ENCODE measurements around the gene COX4I1. TPM values are rescaled to one million over a fixed set of nuclear protein-coding genes. Genes with fewer than 3 reads are reported as not detected.

Gene COX4I1
- total and polyA plus RNA-seq, 3 donors from 2014 or later: 263 to 467 (median 334) TPM

DNA sequence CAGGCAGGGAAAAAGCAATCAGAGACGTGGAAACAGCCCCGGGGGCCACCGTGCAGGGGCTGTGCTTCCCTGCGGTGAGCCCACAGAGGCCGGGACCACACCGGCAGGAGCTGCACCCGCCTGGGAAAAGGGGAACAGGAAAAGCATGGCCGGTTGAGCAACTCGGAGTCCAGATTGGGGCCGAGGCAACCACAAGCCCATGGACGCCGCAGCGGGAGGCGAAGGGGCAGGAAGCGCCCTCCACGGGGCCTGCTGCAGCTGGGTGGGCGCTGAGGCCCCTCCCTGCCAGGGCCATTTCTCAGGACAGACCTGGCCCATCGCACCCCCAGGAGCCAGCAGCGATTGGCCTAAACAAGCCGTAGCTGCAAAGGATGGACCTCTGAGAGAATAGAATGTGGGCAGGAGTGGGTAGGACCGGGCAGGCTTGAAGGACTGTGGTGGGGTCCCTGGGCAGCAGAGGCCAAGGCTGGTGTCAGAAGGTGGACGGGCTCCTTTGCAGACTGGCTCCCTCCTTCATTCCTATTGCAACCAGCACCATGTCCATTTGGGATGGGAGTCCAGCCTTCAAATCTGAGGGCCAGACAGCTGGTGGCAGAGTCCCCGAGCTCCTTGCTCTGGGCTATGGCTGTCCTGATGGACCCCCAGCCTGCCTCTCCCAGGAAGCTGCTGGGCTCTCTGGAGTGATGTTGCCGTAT is 30.4 kb downstream of the COX4I1 start:
- TF ChIP-seq, protein P1, sequence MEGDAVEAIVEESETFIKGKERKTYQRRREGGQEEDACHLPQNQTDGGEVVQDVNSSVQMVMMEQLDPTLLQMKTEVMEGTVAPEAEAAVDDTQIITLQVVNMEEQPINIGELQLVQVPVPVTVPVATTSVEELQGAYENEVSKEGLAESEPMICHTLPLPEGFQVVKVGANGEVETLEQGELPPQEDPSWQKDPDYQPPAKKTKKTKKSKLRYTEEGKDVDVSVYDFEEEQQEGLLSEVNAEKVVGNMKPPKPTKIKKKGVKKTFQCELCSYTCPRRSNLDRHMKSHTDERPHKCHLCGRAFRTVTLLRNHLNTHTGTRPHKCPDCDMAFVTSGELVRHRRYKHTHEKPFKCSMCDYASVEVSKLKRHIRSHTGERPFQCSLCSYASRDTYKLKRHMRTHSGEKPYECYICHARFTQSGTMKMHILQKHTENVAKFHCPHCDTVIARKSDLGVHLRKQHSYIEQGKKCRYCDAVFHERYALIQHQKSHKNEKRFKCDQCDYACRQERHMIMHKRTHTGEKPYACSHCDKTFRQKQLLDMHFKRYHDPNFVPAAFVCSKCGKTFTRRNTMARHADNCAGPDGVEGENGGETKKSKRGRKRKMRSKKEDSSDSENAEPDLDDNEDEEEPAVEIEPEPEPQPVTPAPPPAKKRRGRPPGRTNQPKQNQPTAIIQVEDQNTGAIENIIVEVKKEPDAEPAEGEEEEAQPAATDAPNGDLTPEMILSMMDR (IDR thresholded peaks at IDR 0.05): no peak
- TF ChIP-seq POLR2A (IDR thresholded peaks at IDR 0.05): no peak
- Histone ChIP-seq H3K27ac (no peak overlapping the region), H3K4me1 (no peaks in the 10 kb centered on the region), H3K4me3 (no peak overlapping the region), H3K27me3 (no peaks in the 10 kb centered on the region), H3K9me3 (no peaks in the 10 kb centered on the region), H3K36me3 (ENCODE audit: low read depth, missing control alignments) (no peaks in the 10 kb centered on the region)
- DNase-seq: no peak
- intact Hi-C loops (cut with DNase I; ENCODE audit: low total_unique reads): loop anchor here (10.0 kb wide), 2 partner anchors 155 to 185 kb away; no protein-coding TSS in a partner anchor
- WGBS, 2 donors: 77 to 84% methylated on average over 11 to 24 of the region's 24 CpGs

DNA sequence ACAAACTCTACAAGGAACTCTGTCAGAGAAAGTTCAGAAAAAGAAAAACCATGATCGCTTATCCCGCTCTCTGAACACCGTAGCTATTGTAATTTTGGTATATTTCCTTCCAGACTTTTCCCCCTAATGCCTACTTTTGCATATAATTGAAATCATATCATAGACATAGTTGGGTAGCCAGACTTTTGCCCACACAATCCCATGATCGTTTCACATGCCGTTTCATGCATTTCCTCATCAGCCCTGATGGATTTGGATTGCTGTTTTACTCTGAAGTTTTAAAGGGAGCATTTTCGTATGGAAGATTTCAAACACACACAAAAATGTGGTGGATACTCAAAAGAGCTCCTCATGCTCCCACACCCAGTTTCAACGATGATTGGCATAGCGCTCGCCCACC is 31.3 kb downstream of the COX4I1 start:
- no peaks in the 10 kb centered on the region for H3K4me1 ChIP-seq
- H3K27ac ChIP-seq: no peak overlapping the region
- no peaks in the 10 kb centered on the region for H3K36me3 ChIP-seq (ENCODE audit: low read depth, missing control alignments)
- H3K27me3 ChIP-seq: no peaks in the 10 kb centered on the region
- DNase-seq: no peak
- intact Hi-C loops (cut with DNase I; ENCODE audit: low total_unique reads): no loop called here
- TF ChIP-seq, protein P1 (IDR thresholded peaks at IDR 0.05): no peak
- no peak for TF ChIP-seq POLR2A (IDR thresholded peaks at IDR 0.05)
- no peak overlapping the region for H3K4me3 ChIP-seq
- 87 to 92% methylated on average over 9 of the region's 9 CpGs for WGBS, 2 donors
- no peaks in the 10 kb centered on the region for H3K9me3 ChIP-seq

DNA sequence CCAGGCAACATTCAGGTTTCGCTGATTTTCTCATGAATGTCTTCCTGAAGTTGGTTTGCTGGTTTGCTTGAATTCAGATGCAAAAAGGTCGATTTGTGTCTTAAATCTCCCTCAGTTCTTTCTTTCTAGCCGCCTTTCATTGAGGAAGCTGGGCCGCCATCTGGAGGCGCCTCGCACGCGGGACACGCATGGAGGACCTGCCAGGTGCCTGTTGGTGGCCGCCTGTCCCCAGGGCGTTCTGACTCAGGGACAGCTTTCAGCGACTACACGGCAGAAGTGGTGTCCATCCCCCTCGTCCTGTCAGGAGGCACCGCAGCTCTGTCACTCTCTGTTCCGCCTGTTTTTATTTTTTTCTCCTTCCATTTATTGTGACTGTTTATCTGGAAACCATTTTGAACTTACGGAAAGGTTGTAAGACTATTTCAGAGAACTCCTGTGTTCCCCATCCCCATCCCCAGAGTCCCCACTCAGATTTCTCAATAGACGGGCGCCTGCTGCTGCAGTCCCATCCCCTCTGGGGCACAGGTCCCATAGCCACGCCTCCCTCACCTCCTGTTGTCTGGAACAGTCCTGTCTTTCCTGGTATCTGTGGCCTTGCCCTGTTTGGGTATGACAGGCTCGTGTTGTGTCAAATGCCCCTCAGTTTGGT is 33.2 kb downstream of the COX4I1 start:
- 84 to 92% methylated on average over 21 of the region's 21 CpGs for WGBS, 2 donors
- Histone ChIP-seq H3K9me3 (no peaks in the 10 kb centered on the region), H3K36me3 (ENCODE audit: low read depth, missing control alignments) (no peaks in the 10 kb centered on the region), H3K27ac (no peak overlapping the region), H3K4me1 (no peaks in the 10 kb centered on the region), H3K27me3 (no peaks in the 10 kb centered on the region), H3K4me3 (no peak overlapping the region)
- DNase-seq: no peak
- intact Hi-C loops (cut with DNase I; ENCODE audit: low total_unique reads): no loop called here
- TF ChIP-seq, protein P1 (IDR thresholded peaks at IDR 0.05): no peak
- TF ChIP-seq POLR2A (IDR thresholded peaks at IDR 0.05): no peak

DNA sequence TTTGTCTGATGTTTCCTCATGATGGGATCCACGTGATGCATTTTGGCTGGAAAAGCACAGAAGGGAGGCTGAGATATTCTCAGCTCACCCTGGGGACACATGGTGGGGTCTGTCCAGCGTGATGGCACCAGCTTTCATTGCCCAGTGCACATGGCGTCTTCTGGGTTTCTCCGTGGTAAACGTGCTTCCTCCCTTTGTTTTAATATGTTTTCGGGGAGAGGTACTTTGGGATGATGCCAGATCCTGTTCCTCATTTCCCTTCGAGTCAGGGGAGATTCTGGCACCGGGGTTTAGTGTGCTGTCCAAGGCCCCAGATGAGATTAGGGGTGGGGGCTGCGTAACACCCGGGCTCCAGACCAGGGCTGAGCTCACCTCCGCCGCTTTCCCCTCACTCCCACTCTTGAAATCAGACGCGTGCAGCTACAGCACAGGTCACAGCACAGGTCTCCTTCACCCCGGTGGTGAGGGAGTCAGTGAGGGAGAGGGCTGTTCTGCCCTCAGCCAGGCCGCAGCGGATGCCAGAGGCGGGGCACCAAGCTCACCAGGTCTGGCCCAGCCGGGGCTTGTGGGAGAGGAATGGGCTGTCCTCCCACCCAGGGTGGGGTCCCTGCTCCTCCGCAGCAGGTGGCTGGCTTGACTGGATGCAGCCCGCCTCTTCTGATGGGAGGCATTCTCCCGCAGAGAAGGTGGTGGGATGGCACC is 33.9 kb downstream of the COX4I1 start:
- intact Hi-C loops (cut with DNase I; ENCODE audit: low total_unique reads): no loop called here
- Histone ChIP-seq H3K27ac (no peak overlapping the region), H3K27me3 (no peaks in the 10 kb centered on the region), H3K9me3 (no peaks in the 10 kb centered on the region), H3K4me3 (no peak overlapping the region), H3K36me3 (ENCODE audit: low read depth, missing control alignments) (no peaks in the 10 kb centered on the region), H3K4me1 (no peaks in the 10 kb centered on the region)
- 37 to 47% methylated on average over 10 to 22 of the region's 22 CpGs for whole genome bisulfite sequencing, 2 donors
- DNase-seq: no peak
- no peak for TF ChIP-seq POLR2A (IDR thresholded peaks at IDR 0.05)
- TF ChIP-seq, protein P1 (IDR thresholded peaks at IDR 0.05): no peak
